HepG2 (cell line): ENCODE measurements around the gene SPATA25. TPM values are rescaled to one million over a fixed set of nuclear protein-coding genes. Genes with fewer than 3 reads are reported as not detected.

ENCODE experiments used
- BATF2 ChIP-seq: sonication (generic); formaldehyde crosslinking; IDR thresholded peaks from 2 replicates; pipeline ENCODE4 v1.8.0; 2022; ENCODE audit warnings: mild to moderate bottlenecking, missing genetic modification reagents, moderate library complexity
- DRAP1 ChIP-seq: IDR thresholded peaks from 2 replicates; pipeline ENCODE4 v1.6.1; 2016; ENCODE audit warnings: missing genetic modification reagents, missing compliant biosample characterization
- FOXJ3 ChIP-seq: sonication (generic); formaldehyde crosslinking; IDR thresholded peaks from 2 replicates; pipeline ENCODE4 v1.4.0; 2020; ENCODE audit warnings: missing genetic modification reagents, mild to moderate bottlenecking, borderline replicate concordance
- HIVEP1 ChIP-seq: sonication (generic); formaldehyde crosslinking; IDR thresholded peaks from 2 replicates; pipeline ENCODE4 v1.4.0; 2020; ENCODE audit warnings: mild to moderate bottlenecking, missing genetic modification reagents
- HOXA3 ChIP-seq: sonication (generic); formaldehyde crosslinking; IDR thresholded peaks from 2 replicates; pipeline ENCODE4 v1.5.0; 2020; ENCODE audit warnings: missing genetic modification reagents
- KDM1A ChIP-seq: IDR thresholded peaks from 2 replicates; pipeline ENCODE4 v1.6.1; 2016; ENCODE audit warnings: missing compliant biosample characterization
- LCORL ChIP-seq, 2 experiments: fragments of 450-650 bp in 1 of 2; sonication (generic) in 1 of 2; formaldehyde crosslinking in 1 of 2; IDR thresholded peaks; 2 replicates each; pipeline versions ENCODE4 v1.5.0 to v1.6.1; 2017 to 2020; ENCODE audit warnings: antibody characterized with exemption in 1 of 2, missing genetic modification reagents in 1 of 2
- MAF1 ChIP-seq: sonication (generic); formaldehyde crosslinking; IDR thresholded peaks from 2 replicates; pipeline ENCODE4 v1.5.0; 2020; ENCODE audit warnings: missing genetic modification reagents, borderline replicate concordance
- NCOR1 ChIP-seq: fragments of 200-600 bp; sonication (generic); IDR thresholded peaks from 2 replicates; pipeline ENCODE4 v1.7.0; 2017; ENCODE audit warnings: antibody characterized with exemption, low read length, borderline replicate concordance
- PRDM10 ChIP-seq: sonication (generic); formaldehyde crosslinking; IDR thresholded peaks from 2 replicates; pipeline ENCODE4 v1.4.0; 2020; ENCODE audit warnings: low read depth, missing genetic modification reagents
- RNF219 ChIP-seq: sonication (generic); formaldehyde crosslinking; IDR thresholded peaks from 2 replicates; pipeline ENCODE4 v1.5.0; 2020; ENCODE audit warnings: mild to moderate bottlenecking, missing genetic modification reagents
- SAFB2 ChIP-seq: sonication (generic); formaldehyde crosslinking; IDR thresholded peaks from 2 replicates; pipeline ENCODE4 v1.5.1; 2020; ENCODE audit warnings: missing genetic modification reagents, low read depth, mild to moderate bottlenecking, borderline replicate concordance
- SIX1 ChIP-seq: sonication (generic); formaldehyde crosslinking; IDR thresholded peaks from 2 replicates; pipeline ENCODE4 v1.4.0; 2020; ENCODE audit warnings: missing genetic modification reagents, borderline replicate concordance
- TIGD3 ChIP-seq: sonication (generic); formaldehyde crosslinking; IDR thresholded peaks from 2 replicates; pipeline ENCODE4 v1.5.1; 2020; ENCODE audit warnings: mild to moderate bottlenecking, missing genetic modification reagents, borderline replicate concordance
- ZC3H4 ChIP-seq: sonication (generic); formaldehyde crosslinking; IDR thresholded peaks from 2 replicates; pipeline ENCODE4 v1.4.0; 2020; ENCODE audit warnings: missing genetic modification reagents, borderline replicate concordance
- ZNF124 ChIP-seq: sonication (generic); formaldehyde crosslinking; IDR thresholded peaks from 2 replicates; pipeline ENCODE4 v1.4.0; 2020; ENCODE audit warnings: missing genetic modification reagents
- ZNF292 ChIP-seq: sonication (generic); formaldehyde crosslinking; IDR thresholded peaks from 2 replicates; pipeline ENCODE4 v1.8.1; 2022; ENCODE audit warnings: mild to moderate bottlenecking, low read depth, missing genetic modification reagents, borderline replicate concordance
- ZNF335 ChIP-seq: sonication (generic); formaldehyde crosslinking; IDR thresholded peaks from 2 replicates; pipeline ENCODE4 v1.4.0; 2020; ENCODE audit warnings: missing genetic modification reagents
- ZNF549 ChIP-seq: sonication (generic); formaldehyde crosslinking; IDR thresholded peaks from 2 replicates; pipeline ENCODE4 v1.5.0; 2020; ENCODE audit warnings: missing genetic modification reagents
- ZNF839 ChIP-seq: sonication (generic); formaldehyde crosslinking; IDR thresholded peaks from 2 replicates; pipeline ENCODE4 v1.4.0; 2020; ENCODE audit warnings: missing genetic modification reagents, mild to moderate bottlenecking, borderline replicate concordance
- polyA plus RNA-seq, 8 experiments: library from polyadenylated mRNA; depleted of rRNA in 3 of 8; stranded (reverse) in 7 of 8; unstranded in 1 of 8; fragments of >200 nt; fragmentation: Illumina TruSeq in 4 of 8; extraction: Trizol in 4 of 8; gene quantifications; 2 replicates each; pipeline versions ENCODE4 v1.2.1 to v1.2.3, GENCODE V29; 2011 to 2016; ENCODE audit warnings: low read depth in 4 of 8, missing spikeins in 1 of 8, mixed read lengths in 1 of 8; ENCODE audit not compliant: insufficient read depth in 1 of 8
- total RNA-seq, 5 experiments: library from RNA; depleted of rRNA; stranded (reverse); fragments of >200 nt; fragmentation: Illumina TruSeq; extraction: Trizol; gene quantifications; 2 replicates each; pipeline ENCODE4 v1.2.3, GENCODE V29; 2016; ENCODE audit warnings: low read depth in 1 of 5

Gene SPATA25
- total and polyA plus RNA-seq, 2 of the 13 experiments (the other 11 are each of a cell fraction or from before 2014, with no cell fraction given) = 4.8 to 7.6 TPM

- no peak for TF ChIP-seq ZC3H4 (CRISPR knock-in tag)
- TF ChIP-seq RNF219 (CRISPR knock-in tag) = no peak
- TF ChIP-seq SAFB2 (CRISPR knock-in tag) = no peak
- TF ChIP-seq HOXA3 (CRISPR knock-in tag) = peak; percentile 51; the same call in 1 of the 2 replicates
- TF ChIP-seq HIVEP1 (CRISPR knock-in tag) = peak; percentile 37; the same call in 1 of the 2 replicates
- no peak for TF ChIP-seq BATF2 (CRISPR knock-in tag)
- no peak for TF ChIP-seq KDM1A (CRISPR knock-in tag)
- no peak for TF ChIP-seq SIX1 (CRISPR knock-in tag)
- peak; percentile 46; the same call in 1 of the 2 replicates for TF ChIP-seq FOXJ3 (CRISPR knock-in tag)
- 0 out of 2 replicates have a peak, but pooled peaks have one; percentile 55 for TF ChIP-seq TIGD3 (CRISPR knock-in tag)
- no peak for TF ChIP-seq ZNF549
- TF ChIP-seq ZNF292 = peak; percentile 73; the same call in 1 of the 2 replicates
- no peak for TF ChIP-seq LCORL (IDR thresholded peaks at IDR 0.05)
- peak; percentile 54; the same call in 1 of the 2 replicates for TF ChIP-seq LCORL (CRISPR knock-in tag; IDR thresholded peaks at IDR 0.05)
- no peak for TF ChIP-seq ZNF335 (CRISPR knock-in tag)
- no peak for TF ChIP-seq NCOR1
- no peak for TF ChIP-seq DRAP1 (CRISPR knock-in tag)
- no peak for TF ChIP-seq MAF1 (CRISPR knock-in tag)
- TF ChIP-seq ZNF124 (CRISPR knock-in tag) = no peak
- no peak for TF ChIP-seq PRDM10
- peak; percentile 74; the same call in 1 of the 2 replicates for TF ChIP-seq ZNF839 (CRISPR knock-in tag)
Measured at GRCh38 chr20:45925821-45926506, 38.5 kb upstream of the SPATA25 start (continued).
